ENCODE data around the gene HSPA12B.

Gene HSPA12B

DNA sequence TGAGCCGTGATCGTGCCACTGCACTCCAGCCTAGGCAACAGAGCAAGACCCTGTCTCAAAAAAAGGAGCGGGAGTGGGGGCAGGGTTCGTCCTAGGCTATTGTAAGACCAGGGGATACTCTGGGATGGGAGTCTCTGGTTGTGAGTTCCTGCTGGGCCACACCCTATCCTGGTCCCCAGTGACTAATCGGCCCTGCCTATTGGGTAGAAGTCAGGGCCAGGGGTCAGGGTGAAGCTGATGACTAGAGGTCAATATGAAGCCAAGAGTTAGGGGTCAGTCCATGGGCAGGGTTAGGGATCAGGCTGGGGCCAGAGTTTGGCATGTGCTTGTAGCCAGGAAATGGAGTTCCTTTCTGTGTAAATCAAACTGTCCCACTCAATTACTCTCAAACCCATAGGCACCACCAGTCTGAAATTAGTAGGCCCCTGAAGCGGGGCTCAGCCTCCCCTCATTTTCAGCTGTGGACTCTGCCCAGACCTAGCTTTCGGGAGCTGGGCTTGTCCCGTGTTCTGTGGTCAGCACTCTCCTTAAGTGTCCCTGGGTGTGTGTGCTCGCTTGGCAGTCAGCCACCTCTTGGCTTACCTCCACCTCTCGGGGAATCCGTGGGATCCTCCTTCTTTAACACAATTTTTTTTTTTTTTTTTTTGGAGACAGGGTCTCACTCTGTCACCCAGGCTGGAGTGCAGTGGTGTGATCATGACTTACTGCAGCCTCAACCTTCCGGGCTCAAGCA, 1.8 kb downstream of the HSPA12B start:
- TF ChIP-seq, protein P1, sequence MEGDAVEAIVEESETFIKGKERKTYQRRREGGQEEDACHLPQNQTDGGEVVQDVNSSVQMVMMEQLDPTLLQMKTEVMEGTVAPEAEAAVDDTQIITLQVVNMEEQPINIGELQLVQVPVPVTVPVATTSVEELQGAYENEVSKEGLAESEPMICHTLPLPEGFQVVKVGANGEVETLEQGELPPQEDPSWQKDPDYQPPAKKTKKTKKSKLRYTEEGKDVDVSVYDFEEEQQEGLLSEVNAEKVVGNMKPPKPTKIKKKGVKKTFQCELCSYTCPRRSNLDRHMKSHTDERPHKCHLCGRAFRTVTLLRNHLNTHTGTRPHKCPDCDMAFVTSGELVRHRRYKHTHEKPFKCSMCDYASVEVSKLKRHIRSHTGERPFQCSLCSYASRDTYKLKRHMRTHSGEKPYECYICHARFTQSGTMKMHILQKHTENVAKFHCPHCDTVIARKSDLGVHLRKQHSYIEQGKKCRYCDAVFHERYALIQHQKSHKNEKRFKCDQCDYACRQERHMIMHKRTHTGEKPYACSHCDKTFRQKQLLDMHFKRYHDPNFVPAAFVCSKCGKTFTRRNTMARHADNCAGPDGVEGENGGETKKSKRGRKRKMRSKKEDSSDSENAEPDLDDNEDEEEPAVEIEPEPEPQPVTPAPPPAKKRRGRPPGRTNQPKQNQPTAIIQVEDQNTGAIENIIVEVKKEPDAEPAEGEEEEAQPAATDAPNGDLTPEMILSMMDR (IDR thresholded peaks at IDR 0.05) = no peak
- TF ChIP-seq ZFX (IDR thresholded peaks at IDR 0.05; ENCODE audit: borderline replicate concordance) = no peak

DNA sequence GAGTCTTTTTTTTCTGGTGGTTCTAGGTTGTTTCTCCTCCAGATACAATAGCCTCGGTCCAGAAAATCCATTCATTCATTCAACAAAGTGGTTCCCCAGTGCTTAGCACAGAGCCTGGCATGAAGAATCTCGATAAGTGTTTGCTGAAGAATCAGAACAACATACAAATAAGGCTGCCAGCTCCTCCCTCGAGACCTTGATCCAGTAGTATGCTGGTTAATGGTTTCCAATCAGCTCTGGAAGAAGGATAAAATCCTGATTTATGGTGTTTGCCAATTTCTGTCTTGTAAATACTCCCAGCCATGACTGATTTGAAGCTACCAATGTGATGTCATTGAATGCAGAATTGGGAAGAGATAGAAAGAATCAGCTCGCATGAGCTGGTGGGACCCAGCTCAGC, 3.3 kb downstream of the HSPA12B start:
- TF ChIP-seq, protein P1 (IDR thresholded peaks at IDR 0.05) = no peak
- TF ChIP-seq ZFX (IDR thresholded peaks at IDR 0.05; ENCODE audit: borderline replicate concordance) = no peak
- no peak overlapping the region for H3K27ac ChIP-seq

More for the DNA sequence above, 1.8 kb downstream of the HSPA12B start:
- no peak overlapping the region for H3K27ac ChIP-seq

DNA sequence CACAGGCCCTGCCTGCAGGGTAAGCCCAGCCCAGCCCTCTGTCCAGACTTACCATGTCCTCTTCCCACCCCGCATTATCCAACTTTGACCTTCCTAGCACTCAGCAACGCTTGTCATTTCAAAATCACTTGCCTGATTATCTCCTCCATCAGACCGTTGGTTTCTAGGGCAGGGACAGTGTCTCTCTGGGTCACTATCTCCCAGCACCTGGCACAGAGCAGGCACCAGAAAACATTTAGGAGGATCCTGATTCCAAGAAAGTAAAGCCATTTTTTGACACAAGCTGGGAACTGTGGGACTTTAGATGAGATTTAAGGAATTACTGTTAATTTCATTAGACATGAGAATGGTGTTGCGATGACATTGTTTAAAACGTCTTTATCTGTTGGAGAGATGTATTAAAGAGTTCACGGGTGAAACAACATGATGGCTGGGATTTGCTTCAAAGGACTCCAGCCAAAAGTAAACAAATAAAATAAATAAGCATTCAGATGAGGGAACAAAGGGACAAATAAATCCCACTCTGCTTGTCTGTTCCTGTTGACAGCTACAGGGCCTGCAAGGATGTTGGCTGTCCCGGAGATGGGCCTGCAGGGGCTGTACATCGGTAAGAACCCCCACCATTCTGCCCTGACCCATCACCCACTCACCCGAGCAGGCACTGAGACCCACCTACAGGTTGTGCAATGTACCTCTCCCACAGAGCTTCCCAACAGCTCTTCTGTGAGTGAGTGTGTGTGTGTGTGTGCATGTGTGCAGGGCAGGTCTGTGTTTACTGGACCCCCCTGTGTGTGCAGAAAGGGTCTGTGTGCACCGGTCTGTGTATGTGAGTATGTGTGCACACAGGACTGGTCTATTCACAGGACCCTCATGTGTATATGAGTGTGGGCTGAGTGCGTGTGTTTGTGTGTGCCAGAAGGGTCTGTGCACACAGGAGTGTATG, 5.9 kb downstream of the HSPA12B start:
- H3K27ac ChIP-seq = no peak overlapping the region
- TF ChIP-seq ZFX (IDR thresholded peaks at IDR 0.05; ENCODE audit: borderline replicate concordance) = no peak
- TF ChIP-seq, protein P1 (IDR thresholded peaks at IDR 0.05) = no peak

DNA sequence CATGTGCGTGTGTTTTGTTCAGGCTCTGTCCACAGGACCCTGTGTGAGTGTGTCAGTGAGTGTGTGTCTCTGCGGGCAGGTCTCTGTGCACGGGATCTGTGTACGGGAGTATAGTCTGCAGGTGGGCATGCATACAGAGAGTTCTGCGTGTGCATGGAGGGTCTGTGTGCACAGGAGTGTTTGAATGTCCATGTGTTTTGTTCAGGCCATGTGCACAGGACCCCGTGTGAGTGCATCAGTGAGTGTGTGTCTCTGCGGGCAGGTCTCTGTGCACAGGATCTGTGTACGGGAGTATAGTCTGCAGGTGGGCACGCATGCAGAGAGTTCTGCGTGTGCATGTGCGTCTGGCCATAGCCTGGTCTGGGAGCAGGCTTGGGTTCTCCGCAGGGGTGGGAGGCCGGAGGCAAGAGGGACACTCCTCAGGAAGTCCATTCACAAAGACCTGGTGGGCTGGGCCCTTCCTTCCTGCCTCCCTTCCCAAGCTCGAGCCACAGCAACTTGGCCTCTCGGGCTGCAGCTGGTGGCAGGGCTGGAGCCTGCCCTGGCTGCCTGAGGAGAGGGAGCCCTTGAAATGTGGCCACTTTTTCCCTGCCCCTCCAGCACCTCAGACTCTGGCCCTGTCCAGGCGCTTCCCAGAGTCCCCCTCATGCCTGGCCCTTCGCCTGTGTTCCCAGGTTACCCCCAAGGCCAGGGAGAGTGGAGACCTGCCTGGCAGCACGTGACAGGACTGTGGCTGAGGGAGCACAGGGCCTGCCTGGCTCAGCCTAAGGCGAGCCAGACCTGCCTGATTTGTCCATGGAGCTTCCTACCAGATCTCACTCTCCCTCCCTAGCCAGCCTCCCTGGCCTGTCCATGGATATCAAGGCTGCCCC, 6.8 kb downstream of the HSPA12B start:
- TF ChIP-seq, protein P1 (IDR thresholded peaks at IDR 0.05) = no peak
- TF ChIP-seq ZFX (IDR thresholded peaks at IDR 0.05; ENCODE audit: borderline replicate concordance) = no peak
- H3K27ac ChIP-seq = no peak overlapping the region

DNA sequence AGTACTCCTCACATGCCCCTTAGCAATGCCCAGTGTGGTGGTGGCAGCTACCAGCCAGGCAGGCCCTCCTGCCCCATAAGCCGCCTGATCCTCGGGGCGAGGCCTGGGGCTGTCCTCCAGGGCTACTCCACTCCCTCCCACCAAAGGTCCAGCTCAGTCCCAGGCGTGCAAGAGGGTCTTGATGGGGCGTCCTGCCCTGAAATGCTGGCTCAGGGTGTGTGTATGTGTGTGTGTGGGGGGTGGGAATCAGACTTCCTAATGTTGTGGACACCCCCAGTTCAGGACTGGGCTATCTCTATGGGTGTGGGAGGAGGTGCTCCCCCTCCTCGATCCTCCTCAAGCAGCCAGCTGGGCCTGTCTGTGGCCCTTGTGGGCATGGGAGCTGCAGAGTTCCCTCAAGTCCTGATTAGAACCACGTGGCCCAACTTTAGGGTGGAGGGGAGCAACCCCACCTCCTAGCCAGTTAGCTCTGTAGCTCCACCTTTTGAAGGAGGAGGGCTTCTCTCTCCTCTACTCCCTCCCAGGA, 7.5 kb downstream of the HSPA12B start:
- H3K27ac ChIP-seq = no peak overlapping the region
- TF ChIP-seq, protein P1 (IDR thresholded peaks at IDR 0.05) = no peak
- no peak for TF ChIP-seq ZFX (IDR thresholded peaks at IDR 0.05; ENCODE audit: borderline replicate concordance)

DNA sequence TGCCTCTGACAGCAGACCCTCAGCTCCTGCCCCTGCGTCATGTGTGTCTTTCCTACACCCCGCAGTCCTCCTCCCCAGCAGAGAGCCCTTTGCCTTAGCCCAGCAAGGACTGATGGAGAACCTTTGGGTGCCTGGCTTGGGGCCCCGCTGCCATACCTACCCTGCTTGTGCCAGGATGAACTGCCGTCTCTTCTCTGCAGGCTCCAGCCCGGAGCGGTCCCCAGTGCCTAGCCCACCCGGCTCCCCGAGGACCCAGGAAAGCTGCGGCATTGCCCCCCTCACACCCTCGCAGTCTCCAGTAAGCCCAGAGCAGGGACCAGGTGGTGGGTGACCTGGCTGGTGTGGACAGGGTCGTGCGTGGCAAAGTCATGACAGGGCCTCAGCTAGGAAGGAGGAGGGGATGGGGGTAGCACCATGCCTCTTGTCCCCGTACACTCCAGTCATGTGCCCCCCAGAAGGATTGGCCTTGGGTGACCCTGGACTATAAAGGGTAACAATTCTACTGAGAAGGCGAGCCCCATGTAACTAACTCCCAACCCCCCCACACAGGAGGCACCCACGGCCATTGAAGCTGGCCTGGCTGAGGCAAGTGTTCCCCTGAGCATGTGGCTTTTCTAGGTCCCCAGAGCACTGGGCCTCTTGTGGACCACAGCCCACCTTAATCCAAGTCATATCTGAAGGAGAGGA, 8.3 kb downstream of the HSPA12B start:
- H3K27ac ChIP-seq = no peak overlapping the region
- TF ChIP-seq ZFX (IDR thresholded peaks at IDR 0.05; ENCODE audit: borderline replicate concordance) = no peak
- TF ChIP-seq, protein P1 (IDR thresholded peaks at IDR 0.05) = no peak

Measured in 22Rv1 (cell line).